KOPT-K1 (cell line): ENCODE data around the gene MTIF3.

Experiments
- H3K27ac ChIP-seq: fragments of 200-600 bp; sonication (generic); 2 replicates; pipeline ENCODE4 v1.5.1; 2016; ENCODE audit warnings: antibody characterized with exemption, mild to moderate bottlenecking, low read depth, low read length; ENCODE audit not compliant: poor library complexity, severe bottlenecking
- H3K36me3 ChIP-seq: fragments of 200-600 bp; sonication (generic); 2 replicates; pipeline ENCODE4 v1.5.1; 2017; ENCODE audit warnings: antibody characterized with exemption, mild to moderate bottlenecking, low read length, moderate library complexity; ENCODE audit not compliant: insufficient read depth
- H3K9me3 ChIP-seq: fragments of 200-600 bp; sonication (generic); 2 replicates; pipeline ENCODE4 v1.5.1; 2017; ENCODE audit warnings: antibody characterized with exemption, low read length, mild to moderate bottlenecking; ENCODE audit not compliant: insufficient read depth, poor library complexity, severe bottlenecking

MTIF3 gene

DNA sequence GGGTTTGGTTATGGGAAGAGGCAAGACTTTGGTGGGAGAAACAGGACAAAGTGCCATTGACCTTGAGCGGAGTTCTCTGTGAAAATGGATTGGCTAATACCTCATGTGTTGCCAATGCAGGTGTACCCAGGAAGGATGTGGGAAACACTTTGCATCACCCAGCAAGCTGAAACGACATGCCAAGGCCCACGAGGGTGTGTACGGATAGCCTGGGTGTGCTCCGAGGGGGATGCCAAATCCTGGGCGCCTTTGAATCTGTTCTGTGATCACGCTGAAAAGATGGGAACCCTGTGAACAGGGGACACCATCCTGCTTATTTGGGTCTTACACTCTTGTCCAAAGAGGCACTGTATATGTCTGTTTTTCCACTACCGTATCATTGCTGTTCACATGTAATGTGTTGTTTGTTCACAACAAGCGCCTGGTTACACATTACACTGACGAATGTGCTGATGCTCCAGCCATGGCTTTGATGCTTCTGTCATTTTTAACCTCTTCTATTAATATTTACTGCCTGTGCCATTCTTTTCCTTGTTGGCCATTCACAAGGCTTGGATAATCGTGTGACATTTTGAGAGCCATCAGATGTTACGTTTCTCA, 17.7 kb downstream of the MTIF3 start:
- Histone ChIP-seq H3K27ac (no peak overlapping the region), H3K36me3 (peaks cover 100% of the 10 kb centered on the region), H3K9me3 (no peaks in the 10 kb centered on the region)

DNA sequence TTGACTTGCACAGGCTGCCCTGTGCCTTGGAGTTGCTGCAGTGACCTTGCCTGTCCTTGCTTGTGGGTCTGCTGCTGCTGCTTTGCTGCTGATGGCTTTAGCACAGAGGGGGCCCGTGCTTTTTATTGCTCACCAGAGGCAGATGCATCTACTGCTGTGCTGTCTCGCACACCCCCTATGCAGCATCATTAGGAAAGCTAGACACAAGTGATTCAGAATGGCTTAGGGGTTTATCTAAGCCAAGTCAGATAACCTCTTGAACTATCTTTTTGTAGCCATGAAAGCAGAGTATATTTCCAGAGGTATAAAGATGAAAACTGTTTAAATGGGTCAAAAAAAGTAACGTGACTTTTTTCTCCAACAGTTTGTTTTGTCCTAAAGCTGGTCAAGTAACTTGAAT, 18.2 kb downstream of the MTIF3 start:
- Histone ChIP-seq H3K9me3 (no peaks in the 10 kb centered on the region), H3K36me3 (peaks cover 100% of the 10 kb centered on the region), H3K27ac (no peak overlapping the region)

DNA sequence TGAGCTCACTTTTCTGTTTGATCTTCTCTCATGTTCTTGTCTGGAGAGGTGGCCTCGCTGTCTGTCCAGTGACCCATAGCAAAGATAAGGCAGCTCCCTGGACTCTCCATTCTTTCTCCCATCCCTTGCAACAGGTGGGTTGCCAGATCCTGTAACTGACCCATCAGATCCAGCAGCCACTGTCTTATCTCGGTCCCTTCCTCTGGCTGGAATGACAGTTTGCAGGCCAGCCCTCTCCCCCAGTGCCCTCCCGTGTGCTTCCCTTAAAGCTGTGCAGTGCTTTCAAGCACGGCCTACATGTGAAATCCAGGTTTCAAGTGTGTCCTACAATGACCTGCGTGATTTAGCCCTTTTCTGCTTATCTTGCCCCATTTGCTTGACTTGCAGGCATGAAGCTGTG, 22.2 kb downstream of the MTIF3 start:
- H3K27ac ChIP-seq = peak overlapping the region; percentile 88
- no peaks in the 10 kb centered on the region for H3K9me3 ChIP-seq
- peaks cover 70% of the 10 kb centered on the region for H3K36me3 ChIP-seq

DNA sequence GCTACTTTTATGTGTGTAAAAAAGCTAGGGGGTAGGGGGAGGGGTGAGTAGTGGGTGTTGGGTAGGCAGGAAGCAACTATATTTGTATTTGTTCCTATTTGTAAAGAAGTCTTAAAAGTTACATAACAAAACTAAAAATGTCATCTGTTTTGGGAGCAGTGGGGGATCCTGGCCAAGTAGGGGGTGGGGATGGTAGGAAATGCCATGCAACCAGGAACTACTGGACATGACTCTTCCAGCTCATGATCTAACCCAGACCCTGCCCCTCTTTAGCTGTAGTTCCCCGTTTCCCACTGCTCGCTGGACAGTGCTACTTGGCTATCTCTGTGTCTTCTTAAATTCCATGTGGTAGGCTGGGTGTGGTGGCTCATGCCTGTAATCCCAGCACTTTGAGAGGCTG, 22.7 kb downstream of the MTIF3 start:
- peak overlapping the region; percentile 88 for H3K27ac ChIP-seq
- H3K9me3 ChIP-seq = no peaks in the 10 kb centered on the region
- peaks cover 65% of the 10 kb centered on the region for H3K36me3 ChIP-seq

DNA sequence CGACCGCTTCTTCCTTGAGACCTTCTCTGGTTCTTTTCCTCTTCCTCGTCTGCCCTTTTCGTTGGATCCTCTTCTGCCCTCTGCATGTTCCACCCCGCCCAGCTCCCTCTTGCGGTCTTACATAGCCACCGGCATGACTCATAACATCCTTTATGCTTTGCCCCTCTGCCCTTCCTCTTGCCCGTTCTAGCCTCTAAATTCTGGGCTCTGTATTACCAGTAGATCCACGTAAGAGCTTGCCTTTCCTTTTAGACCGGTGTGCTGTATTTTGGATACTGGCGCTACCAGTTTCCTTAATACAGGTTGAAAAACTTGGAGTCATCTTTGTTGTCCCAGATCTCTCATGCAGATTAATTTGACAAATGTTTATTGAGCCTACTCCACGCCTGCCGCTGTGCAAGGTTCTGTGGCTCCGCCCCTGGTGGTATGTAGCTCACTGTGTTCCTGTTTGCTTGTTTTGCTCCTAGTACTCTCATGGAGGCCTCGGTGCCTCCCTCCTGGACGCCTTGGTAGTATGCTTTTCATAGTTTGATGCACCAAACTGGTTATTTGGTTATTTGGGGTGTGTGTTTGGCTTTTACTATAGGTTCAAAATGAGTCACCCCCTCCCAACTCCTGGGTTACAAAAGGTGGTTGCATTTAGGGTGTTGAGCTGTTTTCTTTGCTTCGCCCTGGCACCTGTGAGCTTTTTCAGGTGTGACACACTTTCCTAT, 24.3 kb downstream of the MTIF3 start:
- H3K9me3 ChIP-seq = no peaks in the 10 kb centered on the region
- peaks cover 49% of the 10 kb centered on the region for H3K36me3 ChIP-seq
- peak overlapping the region; percentile 88 for H3K27ac ChIP-seq

DNA sequence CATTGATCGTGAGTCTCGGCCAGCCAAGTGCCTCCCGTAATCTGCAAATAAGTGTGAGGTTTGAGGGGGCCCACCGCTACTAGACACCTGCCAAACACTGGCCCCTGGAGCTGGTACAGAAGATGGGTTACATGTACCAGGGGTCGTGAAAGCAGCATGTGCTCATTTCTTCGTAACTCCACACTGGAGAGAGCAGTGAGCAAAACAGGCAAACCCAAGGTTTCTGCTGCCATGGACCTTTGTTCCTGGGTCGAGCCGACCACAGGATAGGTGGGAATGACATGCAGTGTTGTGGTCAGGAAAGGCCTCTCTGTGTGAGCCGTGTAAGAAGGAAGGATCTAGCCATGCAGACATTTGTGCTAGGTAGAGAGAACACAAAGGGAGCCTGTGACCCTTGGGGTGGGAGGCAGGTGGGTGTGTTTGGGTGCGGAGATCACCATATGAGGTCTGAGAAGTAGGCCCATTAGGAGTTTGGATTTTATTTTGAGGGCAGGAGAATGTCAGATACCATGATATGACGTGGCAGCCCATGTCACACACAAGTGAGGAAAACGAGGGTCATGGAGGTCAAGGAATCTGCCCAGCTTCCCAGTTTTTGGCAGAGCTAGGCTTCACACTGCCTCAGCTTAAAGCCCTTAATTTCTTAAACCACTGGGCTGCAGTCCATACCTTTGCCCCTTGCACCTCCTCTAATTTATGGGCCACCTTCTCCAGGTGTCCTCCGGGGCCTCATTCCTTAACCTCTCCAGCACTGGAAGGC, 25.0 kb downstream of the MTIF3 start:
- Histone ChIP-seq H3K9me3 (no peaks in the 10 kb centered on the region), H3K36me3 (peaks cover 42% of the 10 kb centered on the region), H3K27ac (peak overlapping the region; percentile 88)

DNA sequence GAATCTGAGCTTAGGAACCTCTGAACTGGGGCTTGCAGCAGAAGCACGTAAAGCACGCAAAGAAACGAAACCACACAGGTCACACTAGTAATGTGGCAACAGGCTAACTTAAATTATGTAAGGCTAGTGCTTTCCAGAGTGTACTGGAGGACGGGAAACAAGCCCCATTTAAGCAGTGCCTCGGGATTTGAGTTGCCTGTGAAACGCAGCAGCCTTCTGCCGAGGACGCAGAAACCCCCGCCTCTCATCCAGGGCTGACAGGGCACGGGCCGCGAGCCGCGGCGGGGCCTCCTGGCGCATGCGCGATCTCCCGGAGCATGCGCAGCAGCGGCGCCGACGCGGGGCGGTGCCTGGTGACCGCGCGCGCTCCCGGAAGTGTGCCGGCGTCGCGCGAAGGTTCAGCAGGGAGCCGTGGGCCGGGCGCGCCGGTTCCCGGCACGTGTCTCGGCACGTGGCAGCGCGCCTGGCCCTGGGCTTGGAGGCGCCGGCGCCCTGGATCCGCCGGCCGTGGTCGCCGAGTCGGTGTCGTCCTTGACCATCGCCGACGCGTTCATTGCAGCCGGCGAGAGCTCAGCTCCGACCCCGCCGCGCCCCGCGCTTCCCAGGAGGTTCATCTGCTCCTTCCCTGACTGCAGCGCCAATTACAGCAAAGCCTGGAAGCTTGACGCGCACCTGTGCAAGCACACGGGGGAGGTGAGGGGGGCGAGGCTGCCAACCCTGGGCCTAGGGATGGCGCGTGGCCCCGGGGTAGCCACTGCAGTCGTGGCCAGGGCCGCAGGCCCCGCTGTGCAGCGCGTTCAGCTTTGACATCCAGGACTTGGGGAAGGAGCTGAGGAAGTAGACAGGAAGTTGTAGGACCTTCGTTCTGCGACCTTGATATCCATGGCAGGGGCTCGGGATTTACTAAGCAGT, 25.9 kb downstream of the MTIF3 start, which contains the start of gene GTF3A:
TSS of gene GTF3A (plus strand) at position 374 of the 912 bp plus-strand sequence.
- Histone ChIP-seq H3K9me3 (no peaks in the 10 kb centered on the region), H3K36me3 (peaks cover 33% of the 10 kb centered on the region), H3K27ac (peak within 1 kb of the TSS; percentile 88)

DNA sequence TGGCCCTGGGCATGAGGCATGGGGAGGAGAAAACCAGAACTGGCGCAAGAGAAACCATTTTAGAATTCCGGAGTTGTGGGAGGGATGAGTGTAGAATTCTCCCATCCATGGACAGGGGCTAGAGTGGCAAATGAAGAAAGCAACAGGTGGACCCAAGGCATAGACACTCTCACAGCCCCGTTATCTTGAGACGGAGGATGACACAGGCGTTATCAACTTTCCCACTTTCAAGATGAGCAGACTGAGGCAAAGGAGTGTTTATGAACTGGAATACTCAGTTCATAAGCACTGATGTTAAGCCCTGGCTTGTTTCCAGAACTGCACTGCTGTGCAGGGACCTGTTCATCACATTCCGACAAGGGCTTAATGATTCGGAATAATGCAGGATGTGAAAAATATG, 27.0 kb downstream of the MTIF3 start:
- Histone ChIP-seq H3K9me3 (no peaks in the 10 kb centered on the region), H3K36me3 (peaks cover 22% of the 10 kb centered on the region), H3K27ac (no peak overlapping the region)

DNA sequence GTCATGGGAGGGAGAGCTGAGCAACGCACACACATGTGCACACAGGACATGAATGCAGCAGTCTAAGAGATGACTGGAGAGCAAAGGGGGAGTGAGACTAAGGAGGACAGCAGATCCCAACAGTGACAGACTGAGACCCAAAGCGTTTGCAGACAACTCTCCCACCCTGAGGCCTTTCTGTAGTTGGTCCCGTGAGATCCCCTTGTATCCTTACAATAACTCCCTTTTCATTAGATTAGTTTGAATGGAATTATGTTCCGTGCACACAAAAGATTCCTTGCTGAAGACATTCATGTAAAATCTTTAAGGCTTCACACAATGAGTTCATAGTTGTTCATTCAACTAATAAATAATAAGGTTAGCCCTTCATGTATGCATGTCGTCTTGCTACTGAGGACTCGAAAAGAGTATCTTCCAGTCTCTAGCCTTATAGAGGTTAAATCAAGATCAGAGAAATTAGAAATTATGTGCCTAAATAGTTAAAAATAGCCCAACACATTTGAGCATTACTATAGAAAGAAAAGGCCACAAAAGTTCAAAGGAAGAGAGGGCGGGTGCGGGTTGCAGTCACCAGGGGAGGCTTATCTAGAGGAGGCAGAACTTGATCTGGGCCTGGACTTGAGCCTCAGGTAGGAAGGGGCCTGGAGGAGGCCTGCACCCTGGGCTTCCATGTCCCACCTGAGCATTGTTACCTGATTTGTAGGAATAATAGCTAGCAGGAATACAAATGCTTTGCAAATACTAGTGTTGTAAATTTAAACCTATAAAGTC, 29.1 kb downstream of the MTIF3 start:
- H3K9me3 ChIP-seq = no peaks in the 10 kb centered on the region
- no peak overlapping the region for H3K27ac ChIP-seq
- peaks cover 1% of the 10 kb centered on the region for H3K36me3 ChIP-seq

DNA sequence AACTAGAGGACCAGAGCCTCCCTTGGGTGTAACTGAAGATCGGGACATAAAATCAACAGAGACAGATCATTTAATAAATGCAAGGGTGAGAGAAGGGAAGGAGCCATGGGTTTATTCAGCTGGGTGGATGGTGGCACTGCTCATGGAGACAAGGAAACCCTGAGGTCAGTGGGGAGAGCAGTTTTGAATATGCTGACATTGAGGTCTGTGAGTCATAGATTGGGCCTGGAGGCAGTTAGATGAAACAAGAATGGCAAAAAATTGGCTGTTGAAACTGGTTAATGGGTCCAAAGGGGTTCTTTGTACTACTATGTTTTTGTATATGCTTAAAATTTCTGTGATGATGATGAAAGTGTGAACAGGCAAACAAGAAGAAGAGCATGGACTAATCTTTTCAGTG, 31.0 kb downstream of the MTIF3 start:
- no peaks in the 10 kb centered on the region for H3K36me3 ChIP-seq
- no peaks in the 10 kb centered on the region for H3K9me3 ChIP-seq
- no peak overlapping the region for H3K27ac ChIP-seq

DNA sequence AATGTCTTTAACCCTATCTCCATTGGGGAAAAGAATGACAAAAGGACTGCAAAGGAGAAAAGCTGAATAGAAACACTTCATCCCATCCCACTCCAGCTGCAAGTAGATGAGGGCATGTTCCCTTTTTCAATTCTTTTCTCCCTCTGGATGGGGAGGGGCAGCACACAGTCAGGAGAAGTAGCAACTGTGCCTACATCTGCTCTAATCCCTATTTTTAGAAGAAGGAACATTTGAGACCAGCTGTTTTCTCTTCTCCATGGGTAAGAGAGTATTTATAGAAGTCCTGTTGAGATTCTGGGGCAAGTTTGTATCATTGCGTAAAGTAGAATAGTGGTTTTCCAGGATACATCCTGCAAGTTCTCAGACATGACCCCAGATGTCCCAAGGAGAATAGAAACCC, 35.2 kb downstream of the MTIF3 start:
- Histone ChIP-seq H3K9me3 (no peaks in the 10 kb centered on the region), H3K27ac (no peak overlapping the region), H3K36me3 (no peaks in the 10 kb centered on the region)

DNA sequence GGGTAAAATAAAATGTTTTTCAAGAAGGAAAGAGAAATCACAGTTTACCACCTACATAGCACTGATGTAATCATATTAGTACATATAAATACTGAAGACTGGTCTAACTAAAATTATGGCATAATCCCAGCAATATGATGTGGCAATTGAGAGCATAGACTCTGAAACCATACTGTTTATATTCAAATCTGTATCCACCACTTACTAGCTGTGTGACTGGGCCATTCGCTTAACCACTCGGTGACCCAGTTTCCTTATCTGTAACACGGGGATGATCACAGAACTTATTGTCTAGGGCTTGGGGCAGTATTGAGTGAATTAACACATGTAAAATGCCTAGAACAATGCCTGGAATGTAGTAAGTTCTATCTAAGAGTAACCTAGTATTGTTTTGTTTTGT, 39.0 kb downstream of the MTIF3 start:
- Histone ChIP-seq H3K9me3 (no peaks in the 10 kb centered on the region), H3K36me3 (no peaks in the 10 kb centered on the region), H3K27ac (no peak overlapping the region)

DNA sequence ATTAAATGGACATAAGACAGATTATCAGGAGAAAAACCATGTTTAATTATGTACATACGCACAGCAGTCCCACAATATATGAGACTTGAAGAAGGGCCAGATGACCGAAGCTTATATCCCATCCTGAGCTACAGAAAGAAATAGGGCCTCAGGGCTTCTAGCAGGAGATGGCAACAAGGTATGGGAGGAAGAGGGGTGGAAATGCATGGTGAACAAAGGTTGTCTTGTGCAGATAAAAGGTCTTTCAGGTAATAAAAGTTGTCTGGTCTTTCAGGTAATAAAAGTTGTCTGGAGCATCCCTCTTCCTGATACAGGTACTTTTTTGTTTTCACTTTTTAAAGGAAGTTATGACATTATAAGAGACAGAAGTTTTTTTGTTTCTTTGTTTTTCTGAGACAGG, 41.4 kb downstream of the MTIF3 start:
- no peak overlapping the region for H3K27ac ChIP-seq
- no peaks in the 10 kb centered on the region for H3K36me3 ChIP-seq
- no peaks in the 10 kb centered on the region for H3K9me3 ChIP-seq

DNA sequence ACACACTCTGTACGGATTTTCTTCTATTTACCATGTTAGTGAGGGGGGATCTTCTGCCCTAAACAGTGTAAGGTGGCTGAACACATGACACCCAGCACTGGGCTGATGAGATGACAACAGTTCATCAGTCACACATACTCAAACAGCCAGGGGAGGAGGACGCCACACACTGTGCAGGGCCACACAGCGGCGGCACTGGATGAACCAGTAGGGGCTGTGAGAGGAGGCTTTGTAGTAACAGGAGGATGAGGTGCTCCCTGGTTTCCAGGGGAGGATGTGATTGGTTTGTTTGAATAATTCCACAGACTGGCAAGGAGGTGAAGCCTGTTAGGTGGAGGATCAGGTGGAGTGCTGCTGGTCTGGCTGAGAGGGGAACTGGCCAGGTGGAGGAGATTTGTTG, 42.3 kb downstream of the MTIF3 start:
- H3K9me3 ChIP-seq = no peaks in the 10 kb centered on the region

More for the DNA sequence above, 42.3 kb downstream of the MTIF3 start:
- Histone ChIP-seq H3K36me3 (no peaks in the 10 kb centered on the region), H3K27ac (no peak overlapping the region)
